NCI-H524 treated with DMSO at 0.1 percent for 48 hours (cell line): Measurements from ENCODE around the gene PLGRKT.

Experiments
- DNase-seq: peaks from one replicate; lab custom pipeline; 2025; lab: John Stamatoyannopoulos, UW

Gene PLGRKT

GRCh38 chr9:5310851-5311250, 126.9 kb downstream of the PLGRKT start:
- DNase-seq = no peak
